Activated CD4-positive, alpha-beta memory T cell treated with anti-CD3 and anti-CD28 coated beads, Interleukin-2, amount 10 ng/mL, durations not matched to agents 7 days and 5 days (primary cell): ENCODE data around the gene ANO2. TPM values are rescaled to one million over a fixed set of nuclear protein-coding genes. Genes with fewer than 3 reads are reported as not detected.

Experiments
- CTCF ChIA-PET: fragments of 350-600 bp; sonication (Branson Sonifier 250); formaldehyde crosslinking; loops from one replicate; lab custom pipeline; 2021; ENCODE audit warnings: antibody characterized with exemption, inconsistent platforms; lab: Charles Lee
- POLR2A ChIA-PET: fragments of 350-600 bp; sonication (Branson Sonifier 250); formaldehyde crosslinking; loops from one replicate; lab custom pipeline; 2021; ENCODE audit warnings: antibody characterized with exemption; lab: Charles Lee
- DNase-seq: peaks from one replicate; pipeline ENCODE4 v3.0.0-alpha.2; 2020
- H3K27ac Mint-ChIP-seq: one replicate; pipeline ENCODE4 v1.8.0; 2021; ENCODE audit warnings: mild to moderate bottlenecking, mixed read lengths
- H3K27me3 Mint-ChIP-seq: one replicate; pipeline ENCODE4 v1.8.0; 2021; ENCODE audit warnings: mixed read lengths
- H3K36me3 Mint-ChIP-seq: one replicate; pipeline ENCODE4 v1.8.0; 2021; ENCODE audit warnings: low read depth, mixed read lengths
- H3K4me1 Mint-ChIP-seq: one replicate; pipeline ENCODE4 v1.8.0; 2021; ENCODE audit warnings: mixed read lengths
- H3K4me3 Mint-ChIP-seq: one replicate; pipeline ENCODE4 v1.8.0; 2021; ENCODE audit warnings: mild to moderate bottlenecking, mixed read lengths
- H3K9me3 Mint-ChIP-seq: one replicate; pipeline ENCODE4 v1.8.0; 2021; ENCODE audit warnings: mixed read lengths
- total RNA-seq, 2 experiments: library from RNA; stranded (reverse); gene quantifications; one replicate each; pipeline ENCODE4 v1.2.3, GENCODE V29; 2021

Gene ANO2
- total RNA-seq, 2 experiments from 2014 or later = not detected

DNA sequence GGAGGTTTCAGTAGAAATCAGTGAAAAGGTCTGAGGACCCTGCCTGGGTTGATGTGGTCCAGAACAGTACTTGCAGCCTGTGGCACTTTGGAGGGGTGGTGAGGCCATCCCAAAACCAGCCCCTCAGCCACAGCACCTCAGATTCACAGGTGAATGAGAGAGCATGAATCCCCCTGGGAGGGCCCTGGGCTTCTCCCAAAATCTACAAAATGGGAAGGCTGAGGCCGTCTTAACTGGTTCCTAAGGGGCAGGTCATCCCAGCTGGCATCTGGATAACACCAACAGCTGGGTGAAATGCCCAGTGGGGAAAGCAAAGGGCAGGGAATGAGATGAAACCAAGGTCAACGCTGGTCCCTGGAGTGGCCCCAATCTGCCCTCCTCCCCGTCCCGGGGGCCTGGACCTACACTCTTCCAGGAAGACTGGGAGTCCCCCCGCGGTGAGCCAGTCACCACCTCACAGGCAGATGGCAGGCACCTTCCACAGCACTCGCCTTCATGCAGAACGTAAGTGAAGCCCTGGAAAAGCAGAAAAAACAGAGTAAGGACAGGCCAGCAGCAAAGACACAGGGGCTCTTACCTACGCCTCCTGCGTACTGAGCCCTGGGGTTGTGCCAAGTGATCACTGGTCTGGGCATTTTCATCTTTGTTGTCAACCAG, 26.3 kb upstream of the ANO2 start:
- CTCF ChIA-PET = no interaction called here
- Mint-ChIP-seq H3K27me3 (peaks cover 5% of the 10 kb centered on the region), H3K36me3 (no peaks in the 10 kb centered on the region), H3K27ac (no peak overlapping the region), H3K4me3 (no peak overlapping the region), H3K4me1 (no peaks in the 10 kb centered on the region), H3K9me3 (no peaks in the 10 kb centered on the region)
- no peak for DNase-seq
- POLR2A ChIA-PET = no interaction called here

DNA sequence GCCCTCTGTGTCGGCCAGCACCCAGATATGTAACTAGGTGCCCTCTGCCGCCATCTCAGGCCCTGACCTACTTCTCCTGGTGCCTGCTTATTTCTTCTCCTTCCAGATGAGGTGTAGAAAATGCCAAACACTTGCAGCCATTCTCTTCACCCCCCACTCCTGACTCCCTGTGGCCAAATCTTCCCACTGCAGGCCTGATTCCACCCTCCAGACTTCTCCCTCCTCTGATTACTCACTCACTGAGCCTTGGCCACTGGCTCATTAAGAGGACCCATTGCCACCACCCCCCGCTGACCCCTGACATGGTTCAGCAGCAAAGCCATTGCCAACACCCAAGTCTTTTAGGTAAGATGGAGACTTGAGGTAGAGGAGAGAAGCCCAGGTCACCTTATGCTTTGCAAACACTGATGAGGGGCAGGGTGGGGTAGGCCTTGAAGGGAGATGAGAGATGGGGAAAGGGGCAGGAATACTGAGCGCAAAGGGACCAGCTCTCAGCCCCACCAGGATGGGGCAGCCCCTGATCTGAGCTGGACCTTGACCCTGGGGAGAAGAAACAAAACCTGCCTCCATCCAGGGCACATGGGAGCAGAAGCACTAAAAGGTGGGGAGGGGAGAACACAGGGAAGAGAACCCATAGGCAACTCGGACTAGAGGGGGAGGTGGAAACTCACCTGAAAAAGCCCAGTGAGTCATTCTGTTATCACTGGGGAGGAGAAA, 25.1 kb upstream of the ANO2 start:
- no peaks in the 10 kb centered on the region for H3K9me3 Mint-ChIP-seq
- no peak for DNase-seq
- no peaks in the 10 kb centered on the region for H3K36me3 Mint-ChIP-seq
- no peak overlapping the region for H3K4me3 Mint-ChIP-seq
- H3K4me1 Mint-ChIP-seq = no peaks in the 10 kb centered on the region
- ChIA-PET CTCF (no interaction called here), POLR2A (no interaction called here)
- no peak overlapping the region for H3K27ac Mint-ChIP-seq
- H3K27me3 Mint-ChIP-seq = peaks cover 3% of the 10 kb centered on the region

DNA sequence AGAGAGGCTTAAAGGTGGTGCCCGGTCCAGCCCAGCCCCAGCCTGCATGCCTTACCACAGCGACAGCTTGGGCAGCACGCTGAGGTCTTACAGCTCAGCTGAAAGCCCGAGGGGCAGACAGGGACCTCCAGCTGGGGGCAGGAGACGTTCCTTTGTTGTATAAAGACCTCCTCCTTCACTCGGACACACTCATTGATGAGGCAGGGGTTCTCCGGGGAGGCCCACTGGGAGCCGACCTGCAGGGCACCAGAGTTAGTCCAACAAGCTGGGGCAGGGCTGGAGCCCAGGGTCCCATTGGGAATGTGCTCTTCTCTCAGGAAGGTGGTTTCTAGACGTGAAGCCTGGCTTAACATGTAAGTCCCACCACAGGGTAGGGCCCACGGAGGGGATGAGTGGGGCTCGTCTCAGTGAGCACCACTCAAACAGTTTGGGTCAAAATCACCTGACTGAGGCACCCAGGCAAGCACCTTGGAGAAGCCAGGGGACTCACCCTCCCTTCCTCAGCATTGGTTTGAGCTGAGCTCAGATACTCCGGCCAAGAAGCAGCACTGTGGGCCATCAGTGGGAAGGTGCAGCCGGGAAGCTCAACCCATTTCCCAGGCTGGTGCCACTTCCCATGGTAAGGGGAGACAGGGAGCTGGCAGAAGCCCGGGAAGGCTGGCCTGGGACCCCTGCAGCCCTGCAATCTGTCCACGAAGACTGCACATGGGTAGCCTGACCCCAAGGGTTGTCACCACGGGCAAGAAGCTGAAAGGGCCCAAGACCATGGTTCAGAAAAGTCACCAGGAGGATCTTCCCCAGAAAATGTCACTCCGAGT, 24.3 kb upstream of the ANO2 start:
- POLR2A ChIA-PET = no interaction called here
- no peaks in the 10 kb centered on the region for H3K36me3 Mint-ChIP-seq
- H3K4me1 Mint-ChIP-seq = no peaks in the 10 kb centered on the region
- no peak overlapping the region for H3K27ac Mint-ChIP-seq
- no peak overlapping the region for H3K4me3 Mint-ChIP-seq
- CTCF ChIA-PET = no interaction called here
- no peak for DNase-seq
- H3K9me3 Mint-ChIP-seq = no peaks in the 10 kb centered on the region
- H3K27me3 Mint-ChIP-seq = peaks cover 3% of the 10 kb centered on the region

DNA sequence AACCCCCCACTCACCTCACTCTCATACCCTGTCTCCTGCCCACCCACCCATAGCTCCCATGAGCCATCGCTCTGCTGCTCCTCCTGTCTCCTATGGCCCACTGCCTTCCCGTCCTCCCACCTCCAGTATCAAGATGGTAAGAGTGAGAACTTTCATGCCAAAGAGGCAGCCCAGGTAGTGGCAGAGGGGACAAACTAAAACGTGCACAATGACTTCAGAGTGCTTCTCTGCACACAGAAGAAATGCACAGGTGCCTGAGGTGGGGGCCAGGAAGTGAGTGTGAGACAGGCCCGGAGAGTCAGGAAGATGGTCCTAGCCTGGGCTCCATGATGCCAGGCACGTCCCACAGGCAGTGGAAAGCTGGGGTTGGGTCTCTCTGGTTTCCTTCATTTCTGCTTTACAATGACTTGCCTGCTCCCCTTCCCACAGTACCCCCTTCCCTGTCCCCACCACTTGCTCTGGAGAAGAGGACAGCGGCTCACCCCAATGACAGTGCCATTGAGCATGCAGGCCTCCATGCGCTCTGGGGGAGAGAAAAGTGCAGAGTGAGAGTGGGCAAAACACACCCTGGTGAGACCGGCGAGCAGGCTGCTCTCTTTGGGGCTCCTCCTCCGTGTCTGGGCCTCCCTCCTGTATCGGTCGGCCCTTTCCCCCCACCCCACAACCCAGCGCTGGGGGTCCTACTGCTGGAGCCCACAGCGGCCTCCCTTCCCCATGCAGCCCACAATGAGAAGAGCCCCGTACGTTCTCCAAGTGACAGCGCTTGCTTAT, 22.8 kb upstream of the ANO2 start:
- no peak overlapping the region for H3K27ac Mint-ChIP-seq
- no peak for DNase-seq
- ChIA-PET CTCF (interaction anchor here (1.1 kb wide), 1 partner anchor 21 kb away, joined by 3 read pairs; no protein-coding TSS in a partner anchor), POLR2A (no interaction called here)
- H3K9me3 Mint-ChIP-seq = no peaks in the 10 kb centered on the region
- no peaks in the 10 kb centered on the region for H3K4me1 Mint-ChIP-seq
- H3K27me3 Mint-ChIP-seq = peaks cover 3% of the 10 kb centered on the region
- no peak overlapping the region for H3K4me3 Mint-ChIP-seq
- no peaks in the 10 kb centered on the region for H3K36me3 Mint-ChIP-seq

DNA sequence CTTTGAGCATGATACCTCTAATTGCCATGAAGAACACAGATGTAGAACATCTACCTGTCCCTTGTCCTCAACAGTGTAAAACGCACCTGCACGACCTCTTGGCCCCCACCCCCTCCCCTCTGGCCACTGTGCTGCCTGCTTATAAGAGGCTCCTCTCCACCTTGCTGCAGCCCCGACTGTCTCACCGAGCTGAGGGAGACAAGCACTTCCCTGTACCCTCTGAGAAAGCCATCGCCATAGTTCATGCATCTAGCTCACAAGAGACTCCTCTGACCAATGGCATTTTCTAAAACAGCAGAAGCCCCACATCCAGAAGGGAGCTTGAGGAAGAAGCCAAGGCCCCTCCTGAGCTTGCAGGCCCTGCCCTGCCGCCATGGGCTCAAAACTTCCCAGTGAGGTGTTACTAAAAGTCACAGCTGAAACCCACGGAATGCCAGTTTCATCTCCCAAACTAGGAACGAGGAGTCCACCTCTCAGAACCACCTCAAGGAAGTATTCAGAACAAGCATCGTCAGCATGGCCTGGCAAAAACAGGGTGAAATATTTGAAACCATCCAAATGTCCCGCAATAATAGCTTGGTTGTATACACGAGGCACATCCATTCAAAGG, 21.5 kb upstream of the ANO2 start:
- Mint-ChIP-seq H3K4me1 (no peaks in the 10 kb centered on the region), H3K36me3 (no peaks in the 10 kb centered on the region), H3K4me3 (no peak overlapping the region), H3K27ac (no peak overlapping the region), H3K27me3 (peaks cover 6% of the 10 kb centered on the region), H3K9me3 (no peaks in the 10 kb centered on the region)
- ChIA-PET CTCF (interaction anchor here (0.6 to 1.1 kb wide), 2 partner anchors 22 to 305 kb away, joined by 3 to 4 read pairs; no protein-coding TSS in a partner anchor), POLR2A (no interaction called here)
- no peak for DNase-seq

DNA sequence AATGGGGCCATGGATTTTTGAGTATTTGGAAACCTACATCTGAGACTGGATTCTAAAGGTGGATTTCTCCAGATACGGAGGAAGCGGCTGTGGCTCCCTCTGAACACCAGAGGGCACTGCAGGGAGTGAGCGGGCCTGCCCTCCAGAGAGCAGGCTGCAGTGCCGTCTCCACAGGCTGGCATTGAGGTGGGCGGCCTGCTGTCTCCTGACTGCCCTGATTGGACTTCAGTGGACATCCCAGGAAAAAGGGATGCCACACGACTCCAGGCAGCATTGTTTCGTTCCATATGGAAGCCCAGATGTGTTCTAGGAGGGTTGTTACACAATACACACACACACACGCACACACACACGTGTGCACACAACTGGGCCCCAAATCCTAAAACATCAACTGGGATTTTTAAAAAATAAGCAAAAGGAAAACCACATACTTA, 20.9 kb upstream of the ANO2 start:
- DNase-seq = peak; percentile 46
- Mint-ChIP-seq H3K27me3 (peaks cover 9% of the 10 kb centered on the region), H3K36me3 (no peaks in the 10 kb centered on the region), H3K27ac (no peak overlapping the region), H3K4me1 (no peaks in the 10 kb centered on the region), H3K4me3 (no peak overlapping the region), H3K9me3 (no peaks in the 10 kb centered on the region)
- POLR2A ChIA-PET = no interaction called here
- CTCF ChIA-PET = no interaction called here

DNA sequence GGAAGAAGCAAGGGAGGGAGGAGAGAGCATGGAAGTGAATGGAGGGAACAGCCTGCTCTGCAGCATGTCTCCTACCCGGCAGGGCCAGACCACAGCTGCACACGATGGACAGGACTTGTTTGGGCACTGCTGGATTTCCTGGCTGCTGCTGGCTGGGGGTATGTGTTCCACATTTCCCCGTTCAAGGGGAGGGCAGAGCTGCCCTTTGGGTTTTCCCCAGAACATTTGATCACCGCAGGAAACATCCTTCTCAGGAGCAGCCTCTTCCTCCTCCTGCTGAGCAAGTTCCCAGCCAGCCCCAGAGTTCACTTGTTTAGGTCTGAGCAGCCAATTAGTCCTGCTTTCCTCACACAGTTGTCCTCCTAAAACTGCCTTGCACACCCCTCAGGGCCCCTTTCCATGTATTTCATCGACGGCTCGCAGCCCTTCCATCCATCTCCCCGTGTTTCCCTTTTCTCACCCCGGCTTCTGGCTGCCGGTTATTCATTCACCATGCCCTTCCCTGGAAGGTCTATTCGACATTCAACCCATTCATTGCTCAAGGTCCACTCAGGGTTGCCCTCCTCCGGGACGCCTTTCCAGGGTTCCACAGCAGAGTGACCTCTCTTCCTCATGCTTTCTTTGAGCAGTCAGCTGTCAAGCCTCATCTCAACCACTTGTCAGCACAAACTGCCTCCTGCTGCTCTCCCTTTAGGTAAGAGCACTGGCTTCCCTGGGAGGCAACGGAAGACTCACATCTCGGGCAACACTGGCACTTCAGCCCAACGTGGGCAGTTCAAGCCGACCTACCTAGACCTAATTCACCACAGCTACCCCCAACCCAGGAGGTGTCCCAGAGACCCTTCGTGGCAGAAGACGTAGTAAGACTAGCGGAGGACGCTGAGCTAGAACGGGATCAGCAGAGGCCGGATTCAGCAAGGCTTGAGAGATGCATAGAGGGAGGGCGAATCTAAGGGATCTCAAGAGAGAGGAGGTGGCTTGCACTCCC, 20.1 kb upstream of the ANO2 start:
- H3K27me3 Mint-ChIP-seq = peaks cover 12% of the 10 kb centered on the region
- DNase-seq = no peak
- H3K36me3 Mint-ChIP-seq = no peaks in the 10 kb centered on the region
- H3K27ac Mint-ChIP-seq = no peak overlapping the region
- no peaks in the 10 kb centered on the region for H3K4me1 Mint-ChIP-seq
- H3K9me3 Mint-ChIP-seq = no peaks in the 10 kb centered on the region
- H3K4me3 Mint-ChIP-seq = no peak overlapping the region
- ChIA-PET CTCF (no interaction called here), POLR2A (no interaction called here)

DNA sequence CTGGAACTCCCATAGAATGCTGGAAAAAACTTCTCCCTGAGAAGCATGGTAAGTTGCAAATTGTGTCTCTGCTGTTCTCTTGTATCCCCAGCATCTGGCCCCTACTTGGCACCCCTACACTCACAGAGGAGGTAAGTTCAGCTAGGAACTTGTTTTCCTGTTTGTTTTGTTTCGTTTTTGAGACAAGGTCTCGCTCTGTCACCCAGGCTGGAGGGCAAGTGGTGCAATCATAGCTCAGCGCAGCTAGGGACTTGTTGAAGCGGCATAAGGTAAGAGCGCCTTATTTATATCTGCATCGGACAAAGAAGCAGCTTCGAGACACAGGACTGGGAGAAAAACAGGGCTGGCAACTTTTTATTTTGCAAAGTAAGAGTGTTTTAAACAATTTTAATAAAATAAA, 18.5 kb upstream of the ANO2 start:
- no peaks in the 10 kb centered on the region for H3K36me3 Mint-ChIP-seq
- H3K27ac Mint-ChIP-seq = no peak overlapping the region
- no peak overlapping the region for H3K4me3 Mint-ChIP-seq
- H3K9me3 Mint-ChIP-seq = no peaks in the 10 kb centered on the region
- no peak for DNase-seq
- POLR2A ChIA-PET = no interaction called here
- CTCF ChIA-PET = interaction anchor here (1.1 to 1.4 kb wide), 2 partner anchors 24 to 29 kb away, joined by 3 to 5 read pairs; no protein-coding TSS in a partner anchor
- peaks cover 12% of the 10 kb centered on the region for H3K27me3 Mint-ChIP-seq
- H3K4me1 Mint-ChIP-seq = no peaks in the 10 kb centered on the region

DNA sequence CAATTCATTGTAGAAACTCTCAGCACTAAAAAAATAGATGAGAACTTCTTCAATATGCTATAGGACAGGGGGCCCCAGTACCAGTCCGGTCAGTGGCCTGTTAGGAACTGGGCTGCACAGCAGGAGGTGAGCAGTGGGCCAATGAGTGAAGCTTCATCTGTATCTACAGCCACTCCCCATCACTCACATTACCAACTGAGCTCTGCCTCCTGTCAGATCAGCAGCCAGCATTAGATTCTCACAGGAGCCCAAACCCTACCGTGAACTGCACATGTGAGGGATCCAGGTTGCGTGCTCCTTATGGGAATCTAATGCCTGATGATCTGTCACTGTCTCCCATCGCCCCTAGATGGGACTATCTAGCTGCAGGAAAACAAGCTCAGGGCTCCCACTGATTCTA, 15.7 kb upstream of the ANO2 start:
- Mint-ChIP-seq H3K36me3 (no peaks in the 10 kb centered on the region), H3K27me3 (peaks cover 15% of the 10 kb centered on the region), H3K4me3 (no peak overlapping the region), H3K27ac (no peak overlapping the region), H3K4me1 (no peaks in the 10 kb centered on the region), H3K9me3 (no peaks in the 10 kb centered on the region)
- POLR2A ChIA-PET = no interaction called here
- no peak for DNase-seq
- CTCF ChIA-PET = no interaction called here

DNA sequence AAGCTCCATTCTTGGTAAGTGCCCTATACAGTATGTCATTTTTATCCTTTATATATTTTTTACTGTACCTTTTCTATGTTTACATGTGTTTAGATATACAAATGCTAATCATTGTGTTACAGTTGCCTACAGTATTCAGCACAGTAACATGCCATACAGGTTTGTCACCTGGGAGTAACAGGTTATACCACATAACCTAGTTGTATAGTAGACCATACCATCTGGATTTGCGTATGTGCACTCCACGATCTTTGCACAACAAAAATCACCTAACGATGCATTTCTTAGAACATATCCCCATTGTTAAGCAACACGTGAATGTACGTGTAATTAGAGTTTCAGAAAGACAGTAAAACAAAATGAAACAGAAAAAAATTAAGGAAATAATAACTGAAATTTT, 11.9 kb upstream of the ANO2 start:
- no peaks in the 10 kb centered on the region for H3K9me3 Mint-ChIP-seq
- ChIA-PET POLR2A (no interaction called here), CTCF (no interaction called here)
- no peak for DNase-seq
- no peaks in the 10 kb centered on the region for H3K4me1 Mint-ChIP-seq
- peaks cover 29% of the 10 kb centered on the region for H3K27me3 Mint-ChIP-seq
- H3K4me3 Mint-ChIP-seq = no peak overlapping the region
- no peak overlapping the region for H3K27ac Mint-ChIP-seq
- no peaks in the 10 kb centered on the region for H3K36me3 Mint-ChIP-seq

DNA sequence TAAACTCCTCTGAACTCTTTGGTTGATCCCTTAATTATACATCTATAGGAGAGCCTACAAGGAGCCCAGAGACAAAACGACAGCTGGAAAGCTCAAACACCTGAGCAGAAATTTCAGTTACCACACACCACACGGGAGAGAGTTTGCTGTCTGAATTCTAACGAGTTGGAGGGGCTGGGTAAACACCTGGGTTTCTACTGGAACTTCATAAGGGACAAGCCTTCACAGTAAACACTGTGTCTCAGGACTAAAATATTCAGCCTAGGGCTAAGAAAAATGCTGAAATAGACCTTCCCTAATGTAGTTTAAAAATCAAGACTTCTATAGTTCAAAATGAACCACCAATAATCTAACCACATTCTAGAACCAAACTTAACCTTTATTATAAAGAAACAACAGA, 9.6 kb upstream of the ANO2 start:
- CTCF ChIA-PET = no interaction called here
- Mint-ChIP-seq H3K4me1 (no peaks in the 10 kb centered on the region), H3K36me3 (no peaks in the 10 kb centered on the region), H3K4me3 (no peak overlapping the region), H3K27me3 (peaks cover 35% of the 10 kb centered on the region), H3K27ac (no peak overlapping the region), H3K9me3 (no peaks in the 10 kb centered on the region)
- POLR2A ChIA-PET = no interaction called here
- DNase-seq = no peak
